HepG2 (cell line): Measurements from ENCODE around the gene NPHP4.

Experiments
- AFF4 ChIP-seq: sonication (generic); formaldehyde crosslinking; IDR thresholded peaks from 2 replicates; pipeline ENCODE4 v1.4.0; 2020; ENCODE audit warnings: missing genetic modification reagents
- CEBPG ChIP-seq: IDR thresholded peaks from 2 replicates; pipeline ENCODE4 v1.6.1; 2016
- ETV5 ChIP-seq: IDR thresholded peaks from 2 replicates; pipeline ENCODE4 v1.6.1; 2018; ENCODE audit warnings: missing biosample characterization, missing genetic modification reagents, inconsistent platforms, borderline replicate concordance
- MAZ ChIP-seq, 2 experiments: sonication (generic) in 1 of 2; formaldehyde crosslinking in 1 of 2; IDR thresholded peaks; 2 replicates each; pipeline versions ENCODE4 v1.5.0 to v1.6.1; 2012 to 2020; ENCODE audit warnings: low read depth in 2 of 2, mild to moderate bottlenecking in 2 of 2, borderline replicate concordance in 1 of 2, improper control_type of control experiment in 1 of 2, low read length in 1 of 2, missing genetic modification reagents in 1 of 2, moderate library complexity in 1 of 2
- NFE2L1 ChIP-seq: sonication (generic); formaldehyde crosslinking; IDR thresholded peaks from 2 replicates; pipeline ENCODE4 v1.4.0; 2020; ENCODE audit warnings: missing genetic modification reagents, mild to moderate bottlenecking, borderline replicate concordance
- POLR2A ChIP-seq, 2 experiments: IDR thresholded peaks; 2 replicates each; pipeline ENCODE4 v1.6.1; 2011; ENCODE audit warnings: low read depth in 2 of 2, low read length in 2 of 2, mild to moderate bottlenecking in 1 of 2, moderate library complexity in 1 of 2; ENCODE audit not compliant: insufficient read depth in 1 of 2
- RAD21 ChIP-seq: fragments of 450-650 bp; formaldehyde crosslinking; IDR thresholded peaks from 2 replicates; pipeline ENCODE4 v1.5.0; 2020; ENCODE audit warnings: mild to moderate bottlenecking
- SKIL ChIP-seq: sonication (generic); formaldehyde crosslinking; IDR thresholded peaks from 2 replicates; pipeline ENCODE4 v1.8.0; 2022; ENCODE audit warnings: missing genetic modification reagents, mild to moderate bottlenecking, moderate library complexity, borderline replicate concordance
- TBL1XR1 ChIP-seq: fragments of 150-350 bp; IDR thresholded peaks from 2 replicates; pipeline ENCODE4 v1.6.1; 2014; ENCODE audit warnings: borderline replicate concordance, low read length; ENCODE audit not compliant: partially characterized antibody
- ZEB1 ChIP-seq: IDR thresholded peaks from 2 replicates; pipeline ENCODE4 v1.6.1; 2012; ENCODE audit warnings: mild to moderate bottlenecking, low read depth, inconsistent platforms; ENCODE audit not compliant: insufficient replicate concordance
- ZNF282 ChIP-seq: fragments of 450-650 bp; IDR thresholded peaks from 2 replicates; pipeline ENCODE4 v1.6.1; 2018; ENCODE audit not compliant: partially characterized antibody
- ZNF546 ChIP-seq: sonication (generic); formaldehyde crosslinking; conservative IDR thresholded peaks from 2 replicates; pipeline ENCODE4 v1.8.1; 2023; ENCODE audit warnings: mild to moderate bottlenecking, missing genetic modification reagents
- TF ChIP-seq, protein P1 (sequence below): sonication (generic); formaldehyde crosslinking; IDR thresholded peaks from 2 replicates; pipeline ENCODE4 v1.5.0; 2020; ENCODE audit warnings: mild to moderate bottlenecking, missing genetic modification reagents, moderate library complexity

- TF ChIP-seq MAZ (IDR thresholded peaks at IDR 0.05; ENCODE audit: borderline replicate concordance, low read depth, low read length) (no peak), MAZ (CRISPR knock-in tag; IDR thresholded peaks at IDR 0.05; ENCODE audit: low read depth) (no peak), SKIL (CRISPR knock-in tag) (no peak), RAD21 (no peak), AFF4 (CRISPR knock-in tag) (no peak), ZNF282 (no peak), ZNF546 (CRISPR knock-in tag) (no peak), TBL1XR1 (no peak), POLR2A (IDR thresholded peaks at IDR 0.05; ENCODE audit: insufficient read depth in 1 of 2, low read depth in 2 of 2, low read length in 2 of 2) (no peak), ZEB1 (no peak), CEBPG (CRISPR knock-in tag) (no peak), ETV5 (no peak), NFE2L1 (CRISPR knock-in tag) (no peak)
- TF ChIP-seq, protein P1, sequence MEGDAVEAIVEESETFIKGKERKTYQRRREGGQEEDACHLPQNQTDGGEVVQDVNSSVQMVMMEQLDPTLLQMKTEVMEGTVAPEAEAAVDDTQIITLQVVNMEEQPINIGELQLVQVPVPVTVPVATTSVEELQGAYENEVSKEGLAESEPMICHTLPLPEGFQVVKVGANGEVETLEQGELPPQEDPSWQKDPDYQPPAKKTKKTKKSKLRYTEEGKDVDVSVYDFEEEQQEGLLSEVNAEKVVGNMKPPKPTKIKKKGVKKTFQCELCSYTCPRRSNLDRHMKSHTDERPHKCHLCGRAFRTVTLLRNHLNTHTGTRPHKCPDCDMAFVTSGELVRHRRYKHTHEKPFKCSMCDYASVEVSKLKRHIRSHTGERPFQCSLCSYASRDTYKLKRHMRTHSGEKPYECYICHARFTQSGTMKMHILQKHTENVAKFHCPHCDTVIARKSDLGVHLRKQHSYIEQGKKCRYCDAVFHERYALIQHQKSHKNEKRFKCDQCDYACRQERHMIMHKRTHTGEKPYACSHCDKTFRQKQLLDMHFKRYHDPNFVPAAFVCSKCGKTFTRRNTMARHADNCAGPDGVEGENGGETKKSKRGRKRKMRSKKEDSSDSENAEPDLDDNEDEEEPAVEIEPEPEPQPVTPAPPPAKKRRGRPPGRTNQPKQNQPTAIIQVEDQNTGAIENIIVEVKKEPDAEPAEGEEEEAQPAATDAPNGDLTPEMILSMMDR: no peak
These were observed 75.0 kb downstream of the NPHP4 start for GRCh38 chr1:5917281-5917590.
